OCI-LY1 (cell line): ENCODE measurements around the gene HOXA7.

ENCODE experiments used
- H2AFZ ChIP-seq: fragments of 200-600 bp; sonication (generic), shearing (Covaris generic); 2 replicates; pipeline ENCODE4 v1.6.0; 2014; ENCODE audit warnings: antibody characterized with exemption, mild to moderate bottlenecking, low read length
- H3F3A ChIP-seq: fragments of 200-600 bp; sonication (generic), shearing (Covaris generic); 2 replicates; pipeline ENCODE4 v1.6.0; 2014; ENCODE audit warnings: mild to moderate bottlenecking, antibody characterized with exemption, low read length, moderate library complexity; ENCODE audit not compliant: insufficient read depth
- H3K27ac ChIP-seq: fragments of 200-600 bp; sonication (generic); 2 replicates; pipeline ENCODE4 v1.5.1; 2014; ENCODE audit warnings: low read length, mixed run types, mild to moderate bottlenecking, low read depth; ENCODE audit not compliant: poor library complexity, severe bottlenecking
- H3K27me3 ChIP-seq: fragments of 200-600 bp; sonication (generic); 2 replicates; pipeline ENCODE4 v1.6.0; 2014; ENCODE audit warnings: antibody characterized with exemption, mild to moderate bottlenecking, low read length, moderate library complexity; ENCODE audit not compliant: insufficient read depth
- H3K36me3 ChIP-seq: fragments of 200-600 bp; sonication (generic); 2 replicates; pipeline ENCODE4 v1.6.1; 2014; ENCODE audit warnings: mild to moderate bottlenecking, antibody characterized with exemption, low read length, moderate library complexity, mixed read lengths; ENCODE audit not compliant: insufficient read depth
- H3K4me1 ChIP-seq: fragments of 200-600 bp; sonication (generic); 2 replicates; pipeline ENCODE4 v1.5.1; 2014; ENCODE audit warnings: mild to moderate bottlenecking, low read length, moderate library complexity; ENCODE audit not compliant: insufficient read depth, severe bottlenecking
- H3K4me2 ChIP-seq: fragments of 200-600 bp; sonication (generic), shearing (Covaris generic); 2 replicates; pipeline ENCODE4 v1.6.1; 2014; ENCODE audit warnings: low read length
- H3K4me3 ChIP-seq: fragments of 200-600 bp; sonication (generic); 2 replicates; pipeline ENCODE4 v1.5.1; 2014; ENCODE audit warnings: low read length, low read depth, mild to moderate bottlenecking, mixed read lengths; ENCODE audit not compliant: poor library complexity, severe bottlenecking
- H3K79me2 ChIP-seq: fragments of 200-600 bp; shearing (Covaris generic); 2 replicates; pipeline ENCODE4 v1.6.1; 2016; ENCODE audit warnings: mixed run types, low read length, mixed read lengths; ENCODE audit not compliant: insufficient read depth
- H3K9ac ChIP-seq: fragments of 200-600 bp; sonication (generic), shearing (Covaris generic); 2 replicates; pipeline ENCODE4 v1.6.1; 2014; ENCODE audit warnings: mild to moderate bottlenecking, low read length, mixed read lengths
- H3K9me2 ChIP-seq: fragments of 200-600 bp; sonication (generic), shearing (Covaris generic); 2 replicates; pipeline ENCODE4 v1.6.1; 2014; ENCODE audit warnings: low read depth, mild to moderate bottlenecking, low read length, mixed read lengths
- H3K9me3 ChIP-seq: fragments of 200-600 bp; shearing (Covaris generic); 2 replicates; pipeline ENCODE4 v1.6.1; 2014; ENCODE audit warnings: low read length, mixed read lengths
- H4K20me1 ChIP-seq: fragments of 200-600 bp; sonication (generic), shearing (Covaris generic); 2 replicates; pipeline ENCODE4 v1.6.0; 2016; ENCODE audit warnings: mild to moderate bottlenecking, low read length; ENCODE audit not compliant: insufficient read depth
- EZH2 ChIP-seq: fragments of 200-600 bp; sonication (generic), shearing (Covaris generic); IDR thresholded peaks from 2 replicates; pipeline ENCODE4 v1.8.0; 2017; ENCODE audit warnings: borderline replicate concordance, mixed run types, mild to moderate bottlenecking, antibody characterized with exemption, low read length, moderate library complexity, mixed read lengths
- TF ChIP-seq, protein P1 (sequence below): fragments of 200-600 bp; sonication (generic), shearing (Covaris generic); IDR thresholded peaks from 2 replicates; pipeline ENCODE4 v1.5.1; 2017; ENCODE audit warnings: mild to moderate bottlenecking, antibody characterized with exemption, low read length, moderate library complexity, mixed read lengths

Gene HOXA7

DNA sequence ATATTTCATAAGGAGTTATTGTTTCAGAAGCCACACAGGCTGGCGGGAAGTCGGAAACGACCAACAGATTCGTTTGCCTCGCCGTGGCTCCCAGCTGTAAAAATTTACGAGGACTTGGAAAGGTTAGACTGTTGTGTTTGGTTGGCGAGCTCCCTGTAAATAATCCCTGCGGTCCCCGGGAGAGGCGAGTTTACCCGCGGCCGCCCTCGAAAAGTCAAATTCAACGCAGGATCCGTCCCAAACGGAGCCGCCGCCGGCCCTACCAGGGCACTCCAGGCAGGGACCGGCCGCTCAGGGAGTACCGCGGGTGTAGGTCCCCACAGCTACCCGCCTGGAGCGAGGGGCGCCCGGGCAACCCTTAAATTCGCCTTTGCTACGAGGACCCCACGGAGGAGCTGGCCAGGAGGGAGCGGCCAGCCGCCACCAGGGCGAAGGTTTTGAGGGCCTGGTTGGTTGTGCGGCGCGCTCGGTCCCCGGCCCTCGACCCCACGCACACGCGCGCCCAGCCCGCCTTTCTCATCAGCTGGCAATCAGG, 9.6 kb upstream of the HOXA7 start:
- H2AFZ ChIP-seq, result no peak overlapping the region
- no peaks in the 10 kb centered on the region for H3K79me2 ChIP-seq
- peaks cover 4% of the 10 kb centered on the region for H3K4me1 ChIP-seq
- H4K20me1 ChIP-seq, result no peaks in the 10 kb centered on the region
- no peak for TF ChIP-seq EZH2
- TF ChIP-seq, protein P1, sequence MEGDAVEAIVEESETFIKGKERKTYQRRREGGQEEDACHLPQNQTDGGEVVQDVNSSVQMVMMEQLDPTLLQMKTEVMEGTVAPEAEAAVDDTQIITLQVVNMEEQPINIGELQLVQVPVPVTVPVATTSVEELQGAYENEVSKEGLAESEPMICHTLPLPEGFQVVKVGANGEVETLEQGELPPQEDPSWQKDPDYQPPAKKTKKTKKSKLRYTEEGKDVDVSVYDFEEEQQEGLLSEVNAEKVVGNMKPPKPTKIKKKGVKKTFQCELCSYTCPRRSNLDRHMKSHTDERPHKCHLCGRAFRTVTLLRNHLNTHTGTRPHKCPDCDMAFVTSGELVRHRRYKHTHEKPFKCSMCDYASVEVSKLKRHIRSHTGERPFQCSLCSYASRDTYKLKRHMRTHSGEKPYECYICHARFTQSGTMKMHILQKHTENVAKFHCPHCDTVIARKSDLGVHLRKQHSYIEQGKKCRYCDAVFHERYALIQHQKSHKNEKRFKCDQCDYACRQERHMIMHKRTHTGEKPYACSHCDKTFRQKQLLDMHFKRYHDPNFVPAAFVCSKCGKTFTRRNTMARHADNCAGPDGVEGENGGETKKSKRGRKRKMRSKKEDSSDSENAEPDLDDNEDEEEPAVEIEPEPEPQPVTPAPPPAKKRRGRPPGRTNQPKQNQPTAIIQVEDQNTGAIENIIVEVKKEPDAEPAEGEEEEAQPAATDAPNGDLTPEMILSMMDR, result no peak
- H3K4me2 ChIP-seq, result no peak overlapping the region
- no peak overlapping the region for H3K4me3 ChIP-seq
- 0 out of 2 replicates have a peak, but pooled peaks cover 8% of the 10 kb centered on the region for H3F3A ChIP-seq
- no peaks in the 10 kb centered on the region for H3K9me2 ChIP-seq
- no peaks in the 10 kb centered on the region for H3K36me3 ChIP-seq
- no peaks in the 10 kb centered on the region for H3K9me3 ChIP-seq
- H3K27me3 ChIP-seq, result peaks cover 4% of the 10 kb centered on the region; the same call in 1 of the 2 replicates
- H3K9ac ChIP-seq, result no peak overlapping the region
- H3K27ac ChIP-seq, result no peak overlapping the region

GRCh38 chr7:27165089-27165995, 8.9 kb upstream of the HOXA7 start, which contains the start of gene HOXA9:
Gene HOXA9 (minus strand): TSS chr7:27165537. CDS start chr7:27165457, 80 bp downstream.
- Histone ChIP-seq H3K79me2 (no peaks in the 10 kb centered on the region), H3K27me3 (peaks cover 4% of the 10 kb centered on the region; the same call in 1 of the 2 replicates)

GRCh38 chr7:27164367-27165088, 8.1 kb upstream of the HOXA7 start:
- Histone ChIP-seq H3K9me2 (no peaks in the 10 kb centered on the region), H4K20me1 (no peaks in the 10 kb centered on the region), H3K4me3 (no peak overlapping the region), H3K36me3 (no peaks in the 10 kb centered on the region), H3K4me1 (peaks cover 13% of the 10 kb centered on the region), H3K9ac (no peak overlapping the region), H3K79me2 (no peaks in the 10 kb centered on the region), H3K27ac (no peak overlapping the region), H3F3A (0 out of 2 replicates have a peak, but pooled peaks cover 8% of the 10 kb centered on the region), H3K27me3 (peaks cover 4% of the 10 kb centered on the region; the same call in 1 of the 2 replicates), H3K4me2 (no peak overlapping the region), H3K9me3 (no peaks in the 10 kb centered on the region), H2AFZ (no peak overlapping the region)
- no peak for TF ChIP-seq EZH2
- TF ChIP-seq, protein P1, result no peak

More at GRCh38 chr7:27165089-27165995, 8.9 kb upstream of the HOXA7 start, which contains the start of gene HOXA9:
- no peaks in the 10 kb centered on the region for H3K9me2 ChIP-seq
- H4K20me1 ChIP-seq, result no peaks in the 10 kb centered on the region
- H3K9me3 ChIP-seq, result no peaks in the 10 kb centered on the region
- TF ChIP-seq, protein P1, result no peak
- TF ChIP-seq EZH2, result no peak
- H3K36me3 ChIP-seq, result no peaks in the 10 kb centered on the region
- no peak within 1 kb of the TSS for H3K4me3 ChIP-seq
- no peak within 1 kb of the TSS for H3K4me2 ChIP-seq
- 0 out of 2 replicates have a peak, but pooled peaks cover 8% of the 10 kb centered on the region for H3F3A ChIP-seq
- H3K27ac ChIP-seq, result no peak within 1 kb of the TSS
- H3K9ac ChIP-seq, result no peak within 1 kb of the TSS
- peaks cover 8% of the 10 kb centered on the region for H3K4me1 ChIP-seq
- H2AFZ ChIP-seq, result no peak within 1 kb of the TSS
